K562 (cell line): ENCODE measurements around the gene SNAPC3. TPM values are rescaled to one million over a fixed set of nuclear protein-coding genes. Genes with fewer than 3 reads are reported as not detected.

ENCODE experiments used
- ATAC-seq: fragments of 200-7000 bp; cut with Tn5 transposase; 3 replicates; pipeline ENCODE4 v1.9.1; 2020; ENCODE audit warnings: moderate library complexity
- BruUV-seq: library from RNA; stranded (reverse); fragments of 400-500 nt; replicated peaks from 2 replicates; lab custom pipeline; 2021; lab: Mats Ljungman, UMichigan
- CTCF ChIA-PET: fragments of 300-600 bp; formaldehyde crosslinking; extraction: SDS; loops from one replicate; lab custom pipeline; 2021; ENCODE audit warnings: low intra/inter-chr PET ratio; lab: Yijun Ruan, JAX
- POLR2A ChIA-PET: fragments of 300-600, 350-650 bp; sonication (Branson Sonifier 250); formaldehyde crosslinking; extraction: SDS; loops from one replicate; lab custom pipeline; 2021; ENCODE audit warnings: antibody characterized with exemption, inconsistent platforms; lab: Yijun Ruan, JAX
- DNase-seq, 4 experiments: peaks; one replicate each; pipeline versions ENCODE4 v3.0.0 to v3.0.0-alpha.2; 2011 to 2018; ENCODE audit warnings: low spot score in 3 of 4, mixed read lengths in 3 of 4; ENCODE audit errors: extremely low read depth in 1 of 4
- FAIRE-seq: peaks from 2 replicates; lab custom pipeline; 2011; peaks lifted over from hg19 to GRCh38; lab: Jason Lieb, UNC
- H2AFZ ChIP-seq: 2 replicates; pipeline ENCODE4 v1.6.0; 2011; ENCODE audit warnings: low read depth, low read length, control low read depth, inconsistent platforms
- H3K27ac ChIP-seq: fragments of 200-600 bp; 3 replicates; pipeline ENCODE4 v1.8.0; 2011; ENCODE audit warnings: low read depth, mild to moderate bottlenecking, control low read depth, inconsistent platforms, low read length, moderate library complexity, mixed read lengths; ENCODE audit errors: extremely low read depth
- H3K27me3 ChIP-seq, 2 experiments: fragments of 300-600 bp in 1 of 2; 2 replicates in 1 of 2; 3 replicates in 1 of 2; pipeline versions ENCODE4 v1.6.0 to v1.8.0; 2011; ENCODE audit warnings: inconsistent platforms in 2 of 2, low read length in 2 of 2, mild to moderate bottlenecking in 1 of 2, mixed read lengths in 1 of 2, moderate library complexity in 1 of 2; ENCODE audit not compliant: control insufficient read depth in 2 of 2, insufficient read depth in 2 of 2
- H3K36me3 ChIP-seq: fragments of 300-600 bp; 3 replicates; pipeline ENCODE4 v1.8.0; 2011; ENCODE audit warnings: mild to moderate bottlenecking, low read length, inconsistent platforms; ENCODE audit not compliant: control insufficient read depth, insufficient read depth
- H3K4me1 ChIP-seq, 2 experiments: fragments of 200-600 bp in 1 of 2; replicated peaks in 1 of 2; 2 replicates in 1 of 2; 3 replicates in 1 of 2; pipeline versions ENCODE4 v1.5.1 to v1.8.0; 2011; ENCODE audit warnings: inconsistent platforms in 2 of 2, low read length in 2 of 2, mild to moderate bottlenecking in 1 of 2, mixed read lengths in 1 of 2, moderate library complexity in 1 of 2; ENCODE audit not compliant: control insufficient read depth in 2 of 2, insufficient read depth in 2 of 2
- H3K4me2 ChIP-seq: 2 replicates; pipeline ENCODE4 v1.6.1; 2011; ENCODE audit warnings: low read length, control low read depth, inconsistent platforms, mixed read lengths; ENCODE audit not compliant: insufficient read depth
- H3K4me3 ChIP-seq: fragments of 200-600 bp; sonication (generic), shearing (Covaris generic); 2 replicates; pipeline ENCODE4 v1.5.1; 2016; ENCODE audit warnings: control low read depth, inconsistent platforms
- H3K79me2 ChIP-seq: fragments of 200-600 bp; 3 replicates; pipeline ENCODE4 v1.8.0; 2011; ENCODE audit warnings: low read length, inconsistent platforms; ENCODE audit not compliant: control insufficient read depth, insufficient read depth
- H3K9ac ChIP-seq, 2 experiments: 2 replicates each; pipeline versions ENCODE4 v1.6.0 to v1.6.1; 2011; ENCODE audit warnings: low read depth in 2 of 2, low read length in 2 of 2, control low read depth in 1 of 2, inconsistent platforms in 1 of 2, mild to moderate bottlenecking in 1 of 2, mixed read lengths in 1 of 2; ENCODE audit not compliant: insufficient read depth in 1 of 2
- H3K9me1 ChIP-seq: one replicate; pipeline ENCODE4 v1.6.0; 2011; ENCODE audit warnings: inconsistent platforms, mild to moderate bottlenecking, low read length, moderate library complexity; ENCODE audit not compliant: control insufficient read depth, insufficient read depth
- H3K9me3 ChIP-seq: replicated peaks from 2 replicates; pipeline ENCODE4 v1.5.1; 2011; ENCODE audit warnings: low read depth, low read length, inconsistent platforms; ENCODE audit not compliant: control insufficient read depth, insufficient read depth
- H4K20me1 ChIP-seq: replicated peaks from 2 replicates; pipeline ENCODE4 v1.6.1; 2011; ENCODE audit warnings: low read length, inconsistent platforms, mixed read lengths; ENCODE audit not compliant: control insufficient read depth, insufficient read depth
- CBX5 ChIP-seq: IDR thresholded peaks from 2 replicates; pipeline ENCODE4 v1.6.1; 2014; ENCODE audit warnings: low read depth, borderline replicate concordance
- CHD1 ChIP-seq: fragments of 200-600 bp; sonication (generic); IDR thresholded peaks from one replicate; pipeline ENCODE4 v1.6.1; 2012; ENCODE audit warnings: mild to moderate bottlenecking, moderate library complexity, low read length, inconsistent platforms
- CSDE1 ChIP-seq, 2 experiments: fragments of 450-650 bp; IDR thresholded peaks; 2 replicates each; pipeline ENCODE4 v1.6.1; 2016; ENCODE audit warnings: mild to moderate bottlenecking in 1 of 2
- CTCF ChIP-seq, 3 experiments: IDR thresholded peaks in 2 of 3; conservative IDR thresholded peaks in 1 of 3; 2 replicates each; pipeline ENCODE4 v1.5.1; 2011 to 2012; ENCODE audit warnings: low read length in 3 of 3, mild to moderate bottlenecking in 3 of 3, control low read depth in 2 of 3, improper control_type of control experiment in 1 of 3, inconsistent platforms in 1 of 3, low read depth in 1 of 3, mixed read lengths in 1 of 3, moderate library complexity in 1 of 3; ENCODE audit not compliant: insufficient read depth in 2 of 3
- EHMT2 ChIP-seq: fragments of 450-650 bp; IDR thresholded peaks from 2 replicates; pipeline ENCODE4 v1.6.1; 2018; ENCODE audit warnings: antibody characterized with exemption
- KDM5B ChIP-seq: fragments of 200-600 bp; sonication (generic); IDR thresholded peaks from 2 replicates; pipeline ENCODE4 v1.6.1; 2012; ENCODE audit warnings: low read depth, mild to moderate bottlenecking, moderate library complexity, low read length, control low read depth, inconsistent platforms; ENCODE audit not compliant: insufficient replicate concordance
- PHB2 ChIP-seq: fragments of 450-650 bp; IDR thresholded peaks from 2 replicates; pipeline ENCODE4 v1.6.1; 2017; ENCODE audit warnings: low read depth
- TCF15 ChIP-seq: fragments of 250-450 bp; sonication (Bioruptor Pico); IDR thresholded peaks from 2 replicates; pipeline ENCODE4 v1.8.0; 2022; ENCODE audit warnings: moderate library complexity, mild to moderate bottlenecking, inconsistent platforms
- ZNF780A ChIP-seq: fragments of 250-450 bp; sonication (Bioruptor Pico); IDR thresholded peaks from 2 replicates; pipeline ENCODE4 v1.5.0; 2021; ENCODE audit warnings: mild to moderate bottlenecking
- WGBS: fragments of 100-300 bp; shearing (Covaris generic); methylation state at CpG from one replicate; pipeline ENCODE4 v1.1.6; 2016; ENCODE audit warnings: low coverage, mixed read lengths; ENCODE audit not compliant: insufficient coverage; ENCODE audit errors: missing lambda C conversion rate; 5-methylcytosine and 5-hydroxymethylcytosine counted together
- in situ Hi-C: fragments of 300-500 bp; cut with MboI; formaldehyde crosslinking; loops from 4 replicates; pipeline ENCODE4 v1.15.0; 2018; ENCODE audit warnings: inconsistent platforms, mixed read lengths
- intact Hi-C: fragments of 100-400 bp; cut with micrococcal nuclease; formaldehyde crosslinking; loops from 2 replicates; pipeline ENCODE4 v1.14.2; 2022
- polyA plus RNA-seq, 8 experiments: library from polyadenylated mRNA; depleted of rRNA in 4 of 8; stranded (reverse) in 5 of 8; unstranded in 3 of 8; fragments of >200 nt; fragmentation: Nextera tagmentation in 2 of 8; fragmentation: Illumina TruSeq in 1 of 8; extraction: Ambion mirVana in 2 of 8; extraction: Trizol in 1 of 8; gene quantifications; 2 replicates each; pipeline versions ENCODE4 v1.2.1 to v1.2.3, GENCODE V29; 2011 to 2014; ENCODE audit warnings: inconsistent platforms in 1 of 8, missing spikeins in 1 of 8
- total RNA-seq, 7 experiments: library from RNA; depleted of rRNA in 6 of 7; stranded (reverse); fragments of >200 nt in 6 of 7; fragmentation: Illumina TruSeq in 2 of 7; extraction: Trizol in 2 of 7; gene quantifications; 2 replicates each; pipeline versions ENCODE4 v1.2.1 to v1.2.3, GENCODE V29; 2011 to 2021; ENCODE audit warnings: low replicate concordance in 1 of 7

The SNAPC3 gene
- total and polyA plus RNA-seq, 9 of the 15 experiments (the other 6 are each of a cell fraction or from before 2014, with no cell fraction given): 2.3 to 38.9 (median 19.8) TPM

- Histone ChIP-seq H4K20me1 (no peaks in the 10 kb centered on the region), H3K27me3 (no peaks in the 10 kb centered on the region), H3K36me3 (peaks cover 36% of the 10 kb centered on the region), H3K4me1 (peaks cover 10 to 18% of the 10 kb centered on the region in 2 experiments; a peak in 4 of 5 replicates)
- ChIA-PET CTCF (no interaction called here), POLR2A (no interaction called here)
- no TSS peak for BruUV-seq
- under 1% methylated on average over 18 of the region's 18 CpGs for WGBS
- TF ChIP-seq CBX5: no peak
- TF ChIP-seq KDM5B: no peak
- no peak for TF ChIP-seq CSDE1 (IDR thresholded peaks at IDR 0.05)
- no peak for TF ChIP-seq PHB2
- TF ChIP-seq EHMT2: no peak
- TF ChIP-seq TCF15: no peak
- peak in 1 of 3 experiments; percentile 14; a peak in 1 of 6 replicates for TF ChIP-seq CTCF (IDR thresholded peaks at IDR 0.05 in 2 of 3, conservative IDR thresholded peaks at IDR 0.05 in 1 of 3; ENCODE audit: insufficient read depth in 2 of 3, low read depth in 1 of 3, low read length in 3 of 3)
- no peak for TF ChIP-seq ZNF780A
- peak; percentile 55 for TF ChIP-seq CHD1
- TF ChIP-seq, all 486 proteins: peak for 2
- peak in 2 of 4 experiments; percentile 10 to 16 for DNase-seq
- Histone ChIP-seq H3K4me3 (peak overlapping the region; percentile 96), H3K9me1 (peaks cover 2% of the 10 kb centered on the region), H3K27ac (peak overlapping the region; percentile 67), H2AFZ (peak overlapping the region; percentile 83), H3K9ac (peak overlapping the region; percentile 79 to 94), H3K9me3 (no peaks in the 10 kb centered on the region), H3K79me2 (peaks cover 53% of the 10 kb centered on the region), H3K4me2 (peak overlapping the region; percentile 84)
- intact Hi-C loops: loop anchor here (5.0 kb wide), 1 partner anchor 109 kb away; no protein-coding TSS in a partner anchor
- peak; percentile 60 for ATAC-seq
- in situ Hi-C loops: no loop called here
- FAIRE-seq: no peak
Observed at GRCh38 chr9:15423231-15423985, 732 bp downstream of the SNAPC3 start.
